Natural killer cell treated with Interleukin-12 subunit alpha and Interleukin-12 subunit beta and Interleukin-15 and Interleukin-18, amount 100 ng/mL, for 72 hours (primary cell): ENCODE measurements around the gene RSBN1. TPM values are rescaled to one million over a fixed set of nuclear protein-coding genes. Genes with fewer than 3 reads are reported as not detected.
"Not testable (repeated sequence)": the region's sequence is repeated elsewhere in the genome, so short reads cannot be mapped to it uniquely, and the experiment has no call there.

Source experiments
- ATAC-seq, 2 donors: fragments of 150-1000 bp; cut with Tn5 transposase in 1 of 2; sonication (Bioruptor Pico), chemical (Tn5 transposase) in 1 of 2; 2 replicates each; pipeline ENCODE4 v1.10.0; 2021
- DNase-seq: peaks from one replicate; pipeline ENCODE4 v3.0.0; 2022; ENCODE audit warnings: low spot score
- H3K27ac Mint-ChIP-seq, 2 donors: 1 replicate in 1 of 2; 2 replicates in 1 of 2; pipeline ENCODE4 v1.8.0; 2022; ENCODE audit warnings: mixed read lengths in 2 of 2, mild to moderate bottlenecking in 1 of 2, moderate library complexity in 1 of 2
- H3K27me3 Mint-ChIP-seq, 2 donors: 1 replicate in 1 of 2; 2 replicates in 1 of 2; pipeline ENCODE4 v1.8.0; 2022; ENCODE audit warnings: mixed read lengths in 2 of 2
- H3K36me3 Mint-ChIP-seq: one replicate; pipeline ENCODE4 v1.8.0; 2022; ENCODE audit warnings: mixed read lengths
- H3K4me1 Mint-ChIP-seq, 2 donors: 1 replicate in 1 of 2; 2 replicates in 1 of 2; pipeline ENCODE4 v1.8.0; 2022; ENCODE audit warnings: low read depth in 2 of 2, mixed read lengths in 2 of 2, mild to moderate bottlenecking in 1 of 2
- H3K4me3 Mint-ChIP-seq: one replicate; pipeline ENCODE4 v1.8.0; 2022; ENCODE audit warnings: mixed read lengths
- H3K9me3 Mint-ChIP-seq: 2 replicates; pipeline ENCODE4 v1.8.0; 2022; ENCODE audit warnings: mixed read lengths
- total RNA-seq, 2 donors: library from RNA; stranded (reverse); gene quantifications; one replicate each; pipeline ENCODE4 v1.2.3, GENCODE V29; 2022

The RSBN1 gene
- total RNA-seq, 2 donors from 2014 or later = 18.7 to 27.7 TPM

GRCh38 chr1:113721010-113721409 is 91.3 kb downstream of the RSBN1 start:
- Mint-ChIP-seq H3K27ac (no peak overlapping the region), H3K36me3 (peaks cover 51% of the 10 kb centered on the region), H3K4me1 (peaks cover 0 to 4% of the 10 kb centered on the region in 2 donors), H3K27me3 (no peaks in the 10 kb centered on the region), H3K4me3 (no peak overlapping the region), H3K9me3 (peaks cover 8% of the 10 kb centered on the region)
- ATAC-seq (no peak), DNase-seq (no peak)

GRCh38 chr1:113718621-113719020 is 93.7 kb downstream of the RSBN1 start:
- not testable (repeated sequence) for DNase-seq, H3K9me3 Mint-ChIP-seq, H3K4me3 Mint-ChIP-seq, ATAC-seq, H3K27ac Mint-ChIP-seq, H3K27me3 Mint-ChIP-seq, H3K4me1 Mint-ChIP-seq
- peaks cover 43% of the 10 kb centered on the region for H3K36me3 Mint-ChIP-seq

- not testable (repeated sequence) for H3K4me3 Mint-ChIP-seq, H3K4me1 Mint-ChIP-seq, H3K27ac Mint-ChIP-seq, H3K9me3 Mint-ChIP-seq, ATAC-seq, DNase-seq, H3K27me3 Mint-ChIP-seq
- H3K36me3 Mint-ChIP-seq = peaks cover 41% of the 10 kb centered on the region
Observed at GRCh38 chr1:113717506-113717905, 94.8 kb downstream of the RSBN1 start.

GRCh38 chr1:113714606-113715269 is 97.5 kb downstream of the RSBN1 start:
- H3K4me1 Mint-ChIP-seq = peaks cover 4 to 7% of the 10 kb centered on the region in 2 donors
- peaks cover 8% of the 10 kb centered on the region for H3K9me3 Mint-ChIP-seq
- H3K27me3 Mint-ChIP-seq = no peaks in the 10 kb centered on the region
- DNase-seq (no peak), ATAC-seq (no peak)
- no peak overlapping the region for H3K4me3 Mint-ChIP-seq
- H3K27ac Mint-ChIP-seq = no peak overlapping the region
- H3K36me3 Mint-ChIP-seq = peaks cover 23% of the 10 kb centered on the region

Other genes starting within 250 kb of the RSBN1 start
- gene PHTF1, start 53.0 kb downstream of the RSBN1 start, total RNA-seq = 10 to 100 TPM; 29.0 to 44.0 TPM
- 10 to 100 TPM; 24.6 to 26.0 TPM for gene PTPN22, start 59.2 kb upstream of the RSBN1 start, total RNA-seq
- gene BCL2L15, start 75.1 kb upstream of the RSBN1 start, total RNA-seq = 1 to 10 TPM; 1.3 to 3.0 TPM
- 10 to 100 TPM; 40.4 to 76.0 TPM for gene AP4B1, start 92.3 kb upstream of the RSBN1 start, total RNA-seq
- 10 to 100 TPM; 12.6 to 22.0 TPM for gene DCLRE1B, start 92.8 kb upstream of the RSBN1 start, total RNA-seq
- 100 to 1,000 TPM in 1 of 2 donors, 10 to 100 TPM in 1; 80.6 to 110 TPM for gene HIPK1, start 116.8 kb upstream of the RSBN1 start, total RNA-seq
- 1 to 10 TPM in 1 of 2 donors, under 1 TPM in 1; 0.59 to 1.2 TPM for gene OLFML3, start 167.0 kb upstream of the RSBN1 start, total RNA-seq